HEK293T (cell line): Measurements from ENCODE around the gene PARP12.

Source experiments
- BHLHE40 ChIP-seq: fragments of 450-650 bp; IDR thresholded peaks from 2 replicates; pipeline ENCODE4 v1.6.1; 2016; ENCODE audit warnings: mild to moderate bottlenecking, moderate library complexity, borderline replicate concordance
- L3MBTL2 ChIP-seq: fragments of 450-650 bp; conservative IDR thresholded peaks from 2 replicates; pipeline ENCODE4 v1.6.1; 2016; ENCODE audit warnings: mild to moderate bottlenecking
- SUZ12 ChIP-seq: fragments of 450-650 bp; IDR thresholded peaks from 2 replicates; pipeline ENCODE4 v1.6.1; 2016; ENCODE audit warnings: mild to moderate bottlenecking
- TARDBP ChIP-seq: fragments of 450-650 bp; IDR thresholded peaks from 2 replicates; pipeline ENCODE4 v1.6.1; 2016

GRCh38 chr7:140029072-140029471, 33.7 kb downstream of the PARP12 start:
- TF ChIP-seq TARDBP: no peak
- TF ChIP-seq SUZ12: no peak
- no peak for TF ChIP-seq L3MBTL2
- TF ChIP-seq BHLHE40: no peak
